GM19238 (cell line): ENCODE measurements around the gene EIF5B.
"Not testable (repeated sequence)": the region's sequence is repeated elsewhere in the genome, so short reads cannot be mapped to it uniquely, and the experiment has no call there.

Experiments
- DNase-seq: peaks from one replicate; pipeline ENCODE4 v3.0.0; 2011; ENCODE audit warnings: low spot score; ENCODE audit not compliant: insufficient read length

The EIF5B gene, protein sequence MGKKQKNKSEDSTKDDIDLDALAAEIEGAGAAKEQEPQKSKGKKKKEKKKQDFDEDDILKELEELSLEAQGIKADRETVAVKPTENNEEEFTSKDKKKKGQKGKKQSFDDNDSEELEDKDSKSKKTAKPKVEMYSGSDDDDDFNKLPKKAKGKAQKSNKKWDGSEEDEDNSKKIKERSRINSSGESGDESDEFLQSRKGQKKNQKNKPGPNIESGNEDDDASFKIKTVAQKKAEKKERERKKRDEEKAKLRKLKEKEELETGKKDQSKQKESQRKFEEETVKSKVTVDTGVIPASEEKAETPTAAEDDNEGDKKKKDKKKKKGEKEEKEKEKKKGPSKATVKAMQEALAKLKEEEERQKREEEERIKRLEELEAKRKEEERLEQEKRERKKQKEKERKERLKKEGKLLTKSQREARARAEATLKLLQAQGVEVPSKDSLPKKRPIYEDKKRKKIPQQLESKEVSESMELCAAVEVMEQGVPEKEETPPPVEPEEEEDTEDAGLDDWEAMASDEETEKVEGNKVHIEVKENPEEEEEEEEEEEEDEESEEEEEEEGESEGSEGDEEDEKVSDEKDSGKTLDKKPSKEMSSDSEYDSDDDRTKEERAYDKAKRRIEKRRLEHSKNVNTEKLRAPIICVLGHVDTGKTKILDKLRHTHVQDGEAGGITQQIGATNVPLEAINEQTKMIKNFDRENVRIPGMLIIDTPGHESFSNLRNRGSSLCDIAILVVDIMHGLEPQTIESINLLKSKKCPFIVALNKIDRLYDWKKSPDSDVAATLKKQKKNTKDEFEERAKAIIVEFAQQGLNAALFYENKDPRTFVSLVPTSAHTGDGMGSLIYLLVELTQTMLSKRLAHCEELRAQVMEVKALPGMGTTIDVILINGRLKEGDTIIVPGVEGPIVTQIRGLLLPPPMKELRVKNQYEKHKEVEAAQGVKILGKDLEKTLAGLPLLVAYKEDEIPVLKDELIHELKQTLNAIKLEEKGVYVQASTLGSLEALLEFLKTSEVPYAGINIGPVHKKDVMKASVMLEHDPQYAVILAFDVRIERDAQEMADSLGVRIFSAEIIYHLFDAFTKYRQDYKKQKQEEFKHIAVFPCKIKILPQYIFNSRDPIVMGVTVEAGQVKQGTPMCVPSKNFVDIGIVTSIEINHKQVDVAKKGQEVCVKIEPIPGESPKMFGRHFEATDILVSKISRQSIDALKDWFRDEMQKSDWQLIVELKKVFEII

GRCh38 chr2:99337113-99338028, at the start of gene EIF5B:
EIF5B (plus strand) TSS chr2:99337389; CDS start chr2:99337555, 166 bp downstream.
- DNase-seq = peak; percentile 81

GRCh38 chr2:99297994-99298393, 39.2 kb upstream of the EIF5B start:
- DNase-seq = no peak

DNA sequence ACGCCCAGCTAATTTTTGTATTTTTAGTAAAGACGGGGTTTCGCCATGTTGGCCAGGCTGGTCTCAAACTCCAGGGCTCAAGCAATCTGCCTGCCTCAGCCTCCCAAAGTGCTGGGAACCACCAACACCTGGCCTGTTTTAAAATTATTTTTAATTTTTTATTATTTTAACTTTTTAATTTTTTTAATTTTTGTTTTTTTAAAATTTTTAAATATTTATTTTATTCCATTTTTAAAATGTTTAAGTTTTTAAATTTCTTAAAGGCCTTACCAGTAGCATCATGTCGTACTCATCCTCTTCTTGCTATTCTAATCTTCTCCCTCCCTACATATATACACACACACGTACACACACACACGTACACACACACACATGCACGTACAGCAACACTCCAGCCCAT, 37.6 kb upstream of the EIF5B start:
- no peak for DNase-seq

- DNase-seq = not testable (repeated sequence)
Observed at GRCh38 chr2:99301097-99301496, 36.1 kb upstream of the EIF5B start, which contains the start of gene LYG1. LYG1 (minus strand) TSS chr2:99301197; CDS start chr2:99295670, 5,527 bp downstream.

GRCh38 chr2:99317161-99317872, 19.9 kb upstream of the EIF5B start:
- DNase-seq = no peak

GRCh38 chr2:99317873-99318200, 19.4 kb upstream of the EIF5B start:
- not testable (repeated sequence) for DNase-seq

GRCh38 chr2:99325384-99325783, 11.8 kb upstream of the EIF5B start:
- DNase-seq = no peak

DNA sequence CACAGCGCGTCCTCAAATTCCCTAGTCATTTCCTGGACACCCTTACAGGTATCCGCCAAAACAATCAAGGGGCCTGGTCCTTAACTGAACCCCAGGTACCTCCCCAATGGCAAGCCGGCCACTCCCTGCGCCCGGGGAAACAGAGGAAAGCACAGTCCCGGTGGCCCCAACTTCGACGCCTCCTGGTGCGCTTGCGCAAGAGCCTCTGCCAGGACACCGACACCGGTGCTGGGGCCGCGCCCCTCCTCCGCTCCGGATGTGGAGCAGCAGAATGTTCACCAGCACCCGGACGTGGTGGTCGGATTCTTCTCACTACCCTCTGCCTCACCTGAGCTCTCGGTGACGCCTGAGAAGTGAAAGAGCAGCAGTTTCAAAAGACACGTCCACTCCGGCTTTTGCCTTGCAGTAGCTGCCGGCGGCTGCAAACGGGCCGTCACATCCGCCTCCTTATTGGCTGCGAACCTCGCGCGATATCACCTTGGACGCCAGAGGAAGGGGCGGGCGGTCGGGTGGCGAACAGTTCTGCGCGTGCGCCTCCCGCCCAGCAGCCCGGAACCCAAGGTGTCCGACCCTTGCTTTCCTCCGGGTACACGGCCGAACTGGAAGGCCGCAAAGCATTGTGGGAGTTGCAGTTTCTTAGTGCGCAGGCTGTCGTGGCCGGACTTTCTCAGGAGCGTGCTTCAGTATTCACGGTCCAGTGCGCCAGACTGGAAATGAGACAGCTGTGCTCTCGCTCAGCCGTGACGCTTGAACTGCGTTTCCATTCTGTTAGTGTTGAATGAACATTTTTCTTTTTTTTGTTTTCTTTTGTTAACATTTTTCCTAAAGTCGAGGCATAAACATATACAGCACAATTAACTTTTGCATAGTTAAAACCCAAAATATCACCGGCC, 1.0 kb upstream of the EIF5B start, which contains the start of gene TXNDC9:
Gene TXNDC9 (minus strand): TSS at position 423 of the 893 bp plus-strand sequence. CDS start 3,123 bp downstream, outside the sequence.
- peak; percentile 85 for DNase-seq

DNA sequence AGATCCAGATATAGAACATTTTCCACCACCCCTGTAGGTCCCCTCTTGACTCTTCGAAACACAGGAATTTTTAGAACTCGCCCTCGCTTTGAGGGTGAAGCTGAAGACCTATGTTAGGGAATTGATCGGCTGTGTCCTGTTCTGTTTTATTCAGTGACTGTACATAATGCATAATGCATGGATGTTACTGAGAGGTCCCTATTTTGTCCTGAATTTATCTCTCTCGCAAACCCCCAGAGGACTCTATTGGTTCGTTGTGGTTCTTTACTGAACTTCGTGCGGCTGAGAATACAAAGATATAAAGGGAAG, 431 bp upstream of the EIF5B start:
- no peak for DNase-seq

- no peak for DNase-seq
Observed at GRCh38 chr2:99338029-99338585, 918 bp downstream of the EIF5B start.

DNA sequence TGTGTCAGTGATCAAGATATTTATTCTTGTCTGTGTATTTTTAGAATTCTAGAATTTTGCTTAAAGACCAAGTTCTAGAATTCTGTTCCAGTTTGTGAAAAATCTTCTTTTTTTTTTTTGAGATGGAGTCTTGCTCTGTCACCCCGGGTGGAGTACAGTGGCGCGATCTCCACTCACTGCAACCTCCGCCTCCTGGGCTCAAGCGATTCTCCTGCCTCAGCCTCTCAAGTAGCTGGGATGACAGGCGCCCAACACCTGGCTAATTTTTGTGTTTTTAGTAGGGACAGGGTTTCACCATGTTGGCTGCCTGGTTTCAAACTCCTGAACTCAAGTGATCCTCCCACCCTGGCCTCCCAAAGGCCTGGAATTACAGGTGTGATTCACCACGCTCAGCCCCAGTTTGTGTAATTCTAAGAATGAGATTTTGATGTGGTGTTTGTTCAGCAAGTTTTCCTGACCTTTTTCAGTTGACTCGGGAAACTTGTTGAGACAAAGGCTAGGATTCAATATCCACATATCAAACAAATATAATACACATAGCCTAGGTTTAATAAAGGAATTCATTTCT, 3.6 kb downstream of the EIF5B start:
- no peak for DNase-seq

- no peak for DNase-seq
Observed at GRCh38 chr2:99342536-99342935, 5.3 kb downstream of the EIF5B start.

DNA sequence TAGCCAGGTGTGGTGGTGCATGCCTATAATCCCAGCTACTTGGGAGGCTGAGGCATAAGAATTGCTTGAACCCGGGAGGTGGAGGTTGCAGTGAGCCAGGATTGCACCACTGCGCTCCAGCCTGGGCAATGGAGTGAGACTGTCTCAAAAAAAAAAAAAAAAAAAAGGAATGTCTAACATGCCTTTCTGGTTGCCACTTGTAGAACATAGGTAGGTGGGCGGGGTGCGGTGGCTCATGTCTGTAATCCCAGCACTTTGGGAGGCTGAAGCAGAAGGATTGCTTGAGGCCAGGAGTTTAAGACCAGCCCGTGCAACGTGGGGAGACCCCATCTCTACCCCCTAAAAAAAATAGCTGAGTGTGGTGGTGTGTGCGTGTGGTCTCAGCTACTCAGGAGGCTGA, 8.3 kb downstream of the EIF5B start:
- not testable (repeated sequence) for DNase-seq

DNA sequence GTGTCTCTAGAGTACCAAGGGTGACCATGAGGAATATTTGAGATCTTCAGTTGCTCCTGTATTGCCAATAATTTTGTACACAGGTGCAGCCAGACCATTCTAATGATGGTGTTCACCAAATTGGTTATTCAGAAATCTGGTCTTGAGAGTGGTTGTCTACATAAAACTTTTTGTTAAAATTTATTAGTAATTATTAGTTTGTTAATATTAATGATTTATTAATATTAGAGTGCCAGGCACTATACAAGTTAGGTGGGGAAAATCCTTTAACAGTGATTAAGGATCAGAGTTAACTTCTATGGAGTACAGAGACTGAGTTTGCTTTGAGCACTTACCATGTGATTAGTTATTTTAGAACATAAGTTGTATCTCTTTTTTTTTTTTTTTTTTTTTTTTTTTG, 9.0 kb downstream of the EIF5B start:
- no peak for DNase-seq

- DNase-seq = no peak
Observed at GRCh38 chr2:99348173-99348572, 11.0 kb downstream of the EIF5B start.

DNA sequence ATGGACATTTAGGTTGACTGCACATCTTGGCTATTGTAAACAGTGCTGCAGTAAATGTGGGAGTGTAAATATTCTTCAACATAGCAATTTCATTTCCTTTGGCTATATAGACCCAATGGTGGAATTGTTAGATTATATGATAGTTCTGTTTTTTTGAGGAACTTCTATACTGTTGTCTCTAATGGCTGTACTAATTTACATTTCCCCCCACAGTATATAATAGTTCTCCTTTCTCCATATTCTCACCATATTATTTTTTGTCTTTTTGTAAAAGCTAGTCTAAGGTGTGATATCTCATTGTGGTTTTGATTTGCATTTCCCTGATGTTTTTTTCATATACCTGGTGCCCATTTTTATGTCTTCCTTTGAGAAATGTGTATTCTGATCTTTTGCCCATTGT, 13.0 kb downstream of the EIF5B start:
- DNase-seq = no peak

GRCh38 chr2:99354070-99354469, 16.9 kb downstream of the EIF5B start:
- no peak for DNase-seq

DNA sequence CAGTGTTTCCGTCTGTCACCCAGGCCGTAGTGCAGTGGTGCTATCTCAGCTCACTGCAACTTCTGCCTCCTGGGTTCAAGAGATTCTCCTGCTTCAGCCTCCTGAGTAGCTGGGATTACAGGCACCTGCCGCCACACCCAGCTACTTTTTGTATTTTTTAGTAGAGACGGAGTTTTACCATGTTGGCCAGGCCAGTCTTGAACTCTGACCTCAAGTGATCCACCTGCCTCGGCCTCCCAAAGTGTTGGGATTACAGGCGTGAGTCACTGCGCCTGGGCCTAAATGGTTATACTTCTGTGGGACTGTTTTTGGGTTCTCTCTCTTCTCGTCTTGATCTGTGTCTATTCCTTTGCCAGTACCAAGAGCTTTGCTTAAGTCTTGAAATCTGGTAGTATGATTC, 17.6 kb downstream of the EIF5B start:
- not testable (repeated sequence) for DNase-seq
